ENCODE results near the gene CDH26. TPM values are rescaled to one million over a fixed set of nuclear protein-coding genes. Genes with fewer than 3 reads are reported as not detected.

Gene CDH26
- total RNA-seq, 1 experiment from 2014 or later: 1.0 TPM

DNA sequence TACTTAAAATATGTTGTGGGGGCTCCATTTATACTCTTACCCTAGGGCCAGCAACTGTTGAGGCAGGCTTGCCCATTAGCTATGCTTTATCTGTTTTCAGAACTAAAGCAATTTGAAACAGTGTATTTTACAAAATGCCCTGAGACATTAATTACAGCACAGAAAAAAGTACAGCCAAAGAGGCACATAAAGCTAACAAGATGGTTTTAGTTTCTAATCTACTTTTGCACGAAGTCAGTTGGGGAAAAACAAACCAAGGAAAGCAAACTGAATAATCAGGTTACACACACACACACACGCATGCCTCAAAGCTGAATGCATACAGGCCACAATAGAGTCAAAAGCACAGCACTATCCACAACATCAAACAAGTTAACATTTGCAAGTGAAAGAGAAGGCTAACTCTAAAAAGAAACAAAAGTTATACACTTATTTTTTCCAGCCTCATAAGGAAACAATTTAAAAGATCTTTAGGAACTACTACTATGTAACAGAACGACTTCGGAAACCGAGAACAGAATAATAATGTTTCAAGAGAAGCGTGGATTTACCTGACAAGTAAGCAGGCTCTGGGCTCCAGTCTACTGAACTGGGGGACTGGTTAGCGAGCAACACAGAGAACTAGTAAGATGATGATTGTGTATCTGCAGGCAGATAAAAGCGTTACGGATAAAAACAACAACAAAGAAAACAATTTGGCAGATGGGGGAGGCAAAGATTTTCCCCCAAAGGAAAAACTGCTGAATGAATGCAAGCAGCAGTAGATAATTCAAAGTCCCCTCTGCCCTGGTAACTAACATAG is 26.5 kb upstream of the CDH26 start (continued):
- TF ChIP-seq, protein P1, sequence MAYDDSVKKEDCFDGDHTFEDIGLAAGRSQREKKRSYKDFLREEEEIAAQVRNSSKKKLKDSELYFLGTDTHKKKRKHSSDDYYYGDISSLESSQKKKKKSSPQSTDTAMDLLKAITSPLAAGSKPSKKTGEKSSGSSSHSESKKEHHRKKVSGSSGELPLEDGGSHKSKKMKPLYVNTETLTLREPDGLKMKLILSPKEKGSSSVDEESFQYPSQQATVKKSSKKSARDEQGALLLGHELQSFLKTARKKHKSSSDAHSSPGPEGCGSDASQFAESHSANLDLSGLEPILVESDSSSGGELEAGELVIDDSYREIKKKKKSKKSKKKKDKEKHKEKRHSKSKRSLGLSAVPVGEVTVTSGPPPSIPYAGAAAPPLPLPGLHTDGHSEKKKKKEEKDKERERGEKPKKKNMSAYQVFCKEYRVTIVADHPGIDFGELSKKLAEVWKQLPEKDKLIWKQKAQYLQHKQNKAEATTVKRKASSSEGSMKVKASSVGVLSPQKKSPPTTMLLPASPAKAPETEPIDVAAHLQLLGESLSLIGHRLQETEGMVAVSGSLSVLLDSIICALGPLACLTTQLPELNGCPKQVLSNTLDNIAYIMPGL (CRISPR knock-in tag; IDR thresholded peaks at IDR 0.05): no peak
- TF ChIP-seq E2F4 (CRISPR knock-in tag; IDR thresholded peaks at IDR 0.05; ENCODE audit: borderline replicate concordance, low read depth) (no peak), NFYB (CRISPR knock-in tag; conservative IDR thresholded peaks at IDR 0.05; ENCODE audit: low read depth) (no peak), TCF7 (CRISPR knock-in tag; IDR thresholded peaks at IDR 0.05; ENCODE audit: low read depth) (no peak), AR (CRISPR knock-in tag; IDR thresholded peaks at IDR 0.05) (no peak), NR1H2 (CRISPR knock-in tag; IDR thresholded peaks at IDR 0.05) (no peak), ZNF121 (CRISPR knock-in tag; IDR thresholded peaks at IDR 0.05) (no peak)

GRCh38 chr20:59932616-59933295 is 25.5 kb upstream of the CDH26 start:
- ATAC-seq: no peak
- ChIA-PET CTCF (interaction anchor here (3.0 to 3.2 kb wide), 2 partner anchors 13 to 83 kb away, joined by 10 to 37 read pairs; no protein-coding TSS in a partner anchor), POLR2A (no interaction called here)
- Mint-ChIP-seq H3K4me3 (no peak overlapping the region), H3K27ac (no peak overlapping the region), H3K36me3 (no peaks in the 10 kb centered on the region), H3K9me3 (no peaks in the 10 kb centered on the region), H3K4me1 (peaks cover 6% of the 10 kb centered on the region; the same call in 1 of the 2 replicates), H3K27me3 (ENCODE audit: low read depth) (peaks cover 53% of the 10 kb centered on the region)
- DNase-seq (ENCODE audit: low spot score): no peak
- TF ChIP-seq HMGA2 (CRISPR knock-in tag; IDR thresholded peaks at IDR 0.05) (no peak), ARID4B (CRISPR knock-in tag; IDR thresholded peaks at IDR 0.05; ENCODE audit: borderline replicate concordance) (no peak), ESRRA (CRISPR knock-in tag; IDR thresholded peaks at IDR 0.05; ENCODE audit: borderline replicate concordance) (no peak), ETV6 (CRISPR knock-in tag; IDR thresholded peaks at IDR 0.05) (no peak), STAT6 (CRISPR knock-in tag; conservative IDR thresholded peaks at IDR 0.05; ENCODE audit: low read depth) (no peak), ATF3 (CRISPR knock-in tag; conservative IDR thresholded peaks at IDR 0.05) (no peak)

All from WTC11 (cell line).